Liver (tissue), 9 donors: ENCODE measurements around the gene PKD2. TPM values are rescaled to one million over a fixed set of nuclear protein-coding genes. Genes with fewer than 3 reads are reported as not detected.

Source experiments
- DNase-seq: peaks from one replicate; pipeline ENCODE4 v3.0.0-alpha.2; 2017; ENCODE audit warnings: low spot score
- H3K27ac ChIP-seq, 2 donors: one replicate each; pipeline ENCODE4 v1.7.0; 2013; ENCODE audit warnings: inconsistent platforms in 2 of 2, low read length in 2 of 2, control low read depth in 1 of 2, low read depth in 1 of 2, mild to moderate bottlenecking in 1 of 2
- H3K27me3 ChIP-seq, 4 donors: one replicate each; pipeline versions ENCODE4 v1.6.1 to v1.7.0; 2013; ENCODE audit warnings: low read length in 3 of 4, inconsistent platforms in 1 of 4, mild to moderate bottlenecking in 1 of 4, moderate library complexity in 1 of 4; ENCODE audit not compliant: control insufficient read depth in 4 of 4, insufficient read depth in 4 of 4
- H3K36me3 ChIP-seq, 4 donors: one replicate each; pipeline versions ENCODE4 v1.6.1 to v1.7.0; 2013; ENCODE audit warnings: low read length in 3 of 4, mild to moderate bottlenecking in 3 of 4, low read depth in 1 of 4, moderate library complexity in 1 of 4; ENCODE audit not compliant: control insufficient read depth in 4 of 4, insufficient read depth in 3 of 4
- H3K4me1 ChIP-seq, 4 donors: one replicate each; pipeline versions ENCODE4 v1.6.1 to v1.7.0; 2013; ENCODE audit warnings: low read length in 3 of 4, mild to moderate bottlenecking in 3 of 4, moderate library complexity in 1 of 4; ENCODE audit not compliant: control insufficient read depth in 4 of 4, insufficient read depth in 4 of 4
- H3K4me3 ChIP-seq, 3 donors: one replicate each; pipeline versions ENCODE4 v1.6.1 to v1.7.0; 2013; ENCODE audit warnings: low read length in 3 of 3, control low read depth in 1 of 3, low read depth in 1 of 3, mild to moderate bottlenecking in 1 of 3
- H3K9ac ChIP-seq, 2 donors: one replicate each; pipeline ENCODE4 v1.7.0; 2013; ENCODE audit warnings: low read length in 2 of 2, mild to moderate bottlenecking in 2 of 2, moderate library complexity in 2 of 2, control low read depth in 1 of 2, low read depth in 1 of 2
- H3K9me3 ChIP-seq, 4 donors: one replicate each; pipeline versions ENCODE4 v1.6.1 to v1.7.0; 2013; ENCODE audit warnings: low read length in 3 of 4; ENCODE audit not compliant: control insufficient read depth in 4 of 4
- ATF3 ChIP-seq: IDR thresholded peaks from 2 replicates; pipeline ENCODE4 v1.6.1; 2016; ENCODE audit warnings: antibody characterized with exemption
- CTCF ChIP-seq: fragments of 150-350 bp; IDR thresholded peaks from 2 replicates; pipeline ENCODE4 v1.5.1; 2017; ENCODE audit warnings: improper control_type of control experiment, low read depth, low read length; ENCODE audit not compliant: missing input control
- EGR1 ChIP-seq, 2 donors: IDR thresholded peaks; 2 replicates each; pipeline ENCODE4 v1.6.1; 2016 to 2018; ENCODE audit warnings: antibody characterized with exemption in 2 of 2, low read depth in 2 of 2
- FOXA1 ChIP-seq: IDR thresholded peaks from 2 replicates; pipeline ENCODE4 v1.6.1; 2016; ENCODE audit warnings: antibody characterized with exemption
- FOXA2 ChIP-seq: IDR thresholded peaks from 2 replicates; pipeline ENCODE4 v1.6.1; 2016; ENCODE audit warnings: antibody characterized with exemption
- HNF4A ChIP-seq, 2 donors: conservative IDR thresholded peaks; 2 replicates each; pipeline ENCODE4 v1.6.1; 2016; ENCODE audit warnings: antibody characterized with exemption in 2 of 2, mild to moderate bottlenecking in 2 of 2
- HNF4G ChIP-seq: IDR thresholded peaks from 2 replicates; pipeline ENCODE4 v1.6.1; 2016; ENCODE audit warnings: antibody characterized with exemption
- JUND ChIP-seq, 2 donors: IDR thresholded peaks; 2 replicates each; pipeline ENCODE4 v1.6.1; 2016; ENCODE audit warnings: antibody characterized with exemption in 2 of 2
- MAX ChIP-seq: IDR thresholded peaks from 2 replicates; pipeline ENCODE4 v1.6.1; 2016; ENCODE audit warnings: antibody characterized with exemption
- NR2F2 ChIP-seq: IDR thresholded peaks from 2 replicates; pipeline ENCODE4 v1.6.1; 2016; ENCODE audit warnings: antibody characterized with exemption
- RAD21 ChIP-seq, 2 donors: IDR thresholded peaks; 2 replicates each; pipeline ENCODE4 v1.6.1; 2016; ENCODE audit warnings: antibody characterized with exemption in 2 of 2, mild to moderate bottlenecking in 2 of 2
- REST ChIP-seq: IDR thresholded peaks from 2 replicates; pipeline ENCODE4 v1.6.1; 2016; ENCODE audit warnings: antibody characterized with exemption, mild to moderate bottlenecking
- RXRA ChIP-seq, 2 donors: IDR thresholded peaks; 2 replicates each; pipeline ENCODE4 v1.6.1; 2017 to 2018; ENCODE audit warnings: antibody characterized with exemption in 2 of 2, mild to moderate bottlenecking in 1 of 2
- SP1 ChIP-seq: IDR thresholded peaks from 2 replicates; pipeline ENCODE4 v1.6.1; 2018; ENCODE audit warnings: antibody characterized with exemption, mild to moderate bottlenecking
- TAF1 ChIP-seq: conservative IDR thresholded peaks from 2 replicates; pipeline ENCODE4 v1.6.1; 2016; ENCODE audit warnings: antibody characterized with exemption, mild to moderate bottlenecking
- YY1 ChIP-seq: IDR thresholded peaks from 2 replicates; pipeline ENCODE4 v1.6.1; 2016; ENCODE audit warnings: antibody characterized with exemption, mild to moderate bottlenecking
- ZBTB33 ChIP-seq: IDR thresholded peaks from 2 replicates; pipeline ENCODE4 v1.6.1; 2016; ENCODE audit warnings: antibody characterized with exemption
- WGBS: extraction: QIAGEN DNeasy Blood & Tissue Kit; methylation state at CpG from one replicate; pipeline ENCODE4 v1.1.7; 2013; 5-methylcytosine and 5-hydroxymethylcytosine counted together
- polyA plus RNA-seq, 2 donors: library from polyadenylated mRNA; stranded (reverse) in 1 of 2; unstranded in 1 of 2; fragments of 200-250 nt in 1 of 2; fragments of >200 nt in 1 of 2; fragmentation: Nextera tagmentation in 1 of 2; extraction: Ambion mirVana in 1 of 2; gene quantifications; one replicate each; pipeline versions ENCODE4 v1.2.1 to v1.2.3, GENCODE V29; 2013 to 2015
- total RNA-seq, 2 donors: library from RNA; depleted of rRNA; stranded (reverse); fragments of >200 nt; gene quantifications; one replicate each; pipeline ENCODE4 v1.2.3, GENCODE V29; 2014
- donor health status: healthy.
- donor health status: healthy.
- donor health status: healthy.
- donor health status: healthy.
- donor health status: healthy.

Gene PKD2
- total and polyA plus RNA-seq, 4 donors: 1.5 to 11.4 (median 7.1) TPM

GRCh38 chr4:88110826-88111225, 103.4 kb downstream of the PKD2 start:
- Histone ChIP-seq H3K27ac (peak overlapping the region; percentile 17 to 18), H3K9me3 (no peaks in the 10 kb centered on the region), H3K4me1 (peaks cover 7 to 47% (median 34%) of the 10 kb centered on the region in 4 donors), H3K9ac (no peak overlapping the region), H3K4me3 (no peak overlapping the region), H3K27me3 (no peaks in the 10 kb centered on the region), H3K36me3 (no peaks in the 10 kb centered on the region)
- 28% methylated on average over 2 of the region's 2 CpGs for WGBS
- TF ChIP-seq JUND (IDR thresholded peaks at IDR 0.05) (peak in 1 of 2 donors; percentile 21), EGR1 (IDR thresholded peaks at IDR 0.05; ENCODE audit: low read depth in 2 of 2) (no peak), MAX (peak; percentile 64), FOXA2 (peak; percentile 31), ATF3 (no peak), YY1 (peak; percentile 68), NR2F2 (no peak), CTCF (no peak), SP1 (peak; percentile 53), RXRA (IDR thresholded peaks at IDR 0.05) (peak; percentile 55 to 72), HNF4G (no peak), REST (no peak), ZBTB33 (no peak), HNF4A (conservative IDR thresholded peaks at IDR 0.05) (peak; percentile 49 to 66), RAD21 (IDR thresholded peaks at IDR 0.05) (peak; percentile 32 to 61), TAF1 (no peak)
- DNase-seq: no peak

- 95% methylated on average over 5 of the region's 5 CpGs for WGBS
- H3K4me1 ChIP-seq: peaks cover 7 to 32% (median 27%) of the 10 kb centered on the region in 4 donors
These were observed 105.4 kb downstream of the PKD2 start for GRCh38 chr4:88112856-88113255.

More at GRCh38 chr4:88112856-88113255, 105.4 kb downstream of the PKD2 start:
- no peak for TF ChIP-seq ZBTB33
- no peak for TF ChIP-seq EGR1 (IDR thresholded peaks at IDR 0.05; ENCODE audit: low read depth in 2 of 2)
- TF ChIP-seq HNF4A (conservative IDR thresholded peaks at IDR 0.05): no peak
- no peak for TF ChIP-seq NR2F2
- no peak for TF ChIP-seq FOXA1
- TF ChIP-seq CTCF: no peak
- TF ChIP-seq FOXA2: no peak
- TF ChIP-seq RAD21 (IDR thresholded peaks at IDR 0.05): no peak
- TF ChIP-seq YY1: no peak
- no peak for TF ChIP-seq SP1
- TF ChIP-seq MAX: no peak
- no peak overlapping the region for H3K4me3 ChIP-seq
- no peak for DNase-seq
- H3K9ac ChIP-seq: no peak overlapping the region
- H3K36me3 ChIP-seq: no peaks in the 10 kb centered on the region
- H3K27ac ChIP-seq: no peak overlapping the region
- no peaks in the 10 kb centered on the region for H3K27me3 ChIP-seq
- H3K9me3 ChIP-seq: no peaks in the 10 kb centered on the region
